ENCODE data around the gene ACOT11.

DNA sequence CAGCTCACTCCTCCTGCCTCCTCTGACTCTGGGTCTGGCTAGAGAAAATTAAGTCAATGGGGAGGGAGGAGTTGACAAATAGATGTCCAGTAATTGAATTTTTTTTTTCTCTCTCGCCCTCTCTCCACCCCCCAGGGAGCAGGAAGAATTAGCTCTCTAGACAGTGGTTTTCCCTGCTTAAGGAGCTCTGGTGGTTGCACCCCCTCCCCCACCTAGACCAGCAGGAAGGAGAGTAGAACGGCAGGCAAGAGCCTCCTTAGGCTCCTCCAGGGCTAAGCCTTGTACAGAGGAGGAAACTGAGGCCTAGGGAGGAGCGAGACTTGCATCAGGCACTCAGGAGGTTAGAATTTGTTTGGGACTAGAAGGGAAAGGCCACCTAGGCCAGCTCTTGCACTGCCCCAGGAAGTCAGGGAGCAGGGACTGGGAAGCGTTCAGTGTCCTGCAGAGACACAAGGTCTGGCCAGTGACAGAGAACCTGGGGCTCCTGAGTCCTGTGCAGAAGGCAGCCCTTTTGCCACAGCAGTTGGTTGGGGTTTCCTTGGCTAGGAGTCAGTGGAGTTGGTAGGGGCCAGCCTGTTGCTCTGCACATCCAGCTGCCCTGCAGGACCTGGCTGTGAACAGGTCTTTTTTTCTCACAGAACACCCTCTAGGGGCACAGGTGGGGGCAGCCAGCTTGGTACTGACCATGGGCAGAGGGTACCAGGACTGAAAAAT is 49.5 kb upstream of the ACOT11 start:
- no peak for TF ChIP-seq EP300 (IDR thresholded peaks at IDR 0.05)
- TF ChIP-seq, protein P1, sequence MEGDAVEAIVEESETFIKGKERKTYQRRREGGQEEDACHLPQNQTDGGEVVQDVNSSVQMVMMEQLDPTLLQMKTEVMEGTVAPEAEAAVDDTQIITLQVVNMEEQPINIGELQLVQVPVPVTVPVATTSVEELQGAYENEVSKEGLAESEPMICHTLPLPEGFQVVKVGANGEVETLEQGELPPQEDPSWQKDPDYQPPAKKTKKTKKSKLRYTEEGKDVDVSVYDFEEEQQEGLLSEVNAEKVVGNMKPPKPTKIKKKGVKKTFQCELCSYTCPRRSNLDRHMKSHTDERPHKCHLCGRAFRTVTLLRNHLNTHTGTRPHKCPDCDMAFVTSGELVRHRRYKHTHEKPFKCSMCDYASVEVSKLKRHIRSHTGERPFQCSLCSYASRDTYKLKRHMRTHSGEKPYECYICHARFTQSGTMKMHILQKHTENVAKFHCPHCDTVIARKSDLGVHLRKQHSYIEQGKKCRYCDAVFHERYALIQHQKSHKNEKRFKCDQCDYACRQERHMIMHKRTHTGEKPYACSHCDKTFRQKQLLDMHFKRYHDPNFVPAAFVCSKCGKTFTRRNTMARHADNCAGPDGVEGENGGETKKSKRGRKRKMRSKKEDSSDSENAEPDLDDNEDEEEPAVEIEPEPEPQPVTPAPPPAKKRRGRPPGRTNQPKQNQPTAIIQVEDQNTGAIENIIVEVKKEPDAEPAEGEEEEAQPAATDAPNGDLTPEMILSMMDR (IDR thresholded peaks at IDR 0.05): no peak
